PC-3 (cell line): Measurements from ENCODE around the gene TATDN3. TPM values are rescaled to one million over a fixed set of nuclear protein-coding genes. Genes with fewer than 3 reads are reported as not detected.
A peak's percentile ranks its signal among the peaks of the same experiment; 100 is the strongest.
"Not testable (repeated sequence)": the region's sequence is repeated elsewhere in the genome, so short reads cannot be mapped to it uniquely, and the experiment has no call there.

Experiments
- ATAC-seq: fragments of 200-7000 bp; cut with Tn5 transposase; 2 replicates; pipeline ENCODE4 v1.9.1; 2020; ENCODE audit warnings: mild to moderate bottlenecking, moderate library complexity
- BruUV-seq: library from RNA; stranded (reverse); fragments of 400-500 nt; replicated peaks from 2 replicates; lab custom pipeline; 2021; lab: Mats Ljungman, UMichigan
- CTCF ChIA-PET: fragments of 300-600 bp; sonication (Branson Sonifier 250); formaldehyde crosslinking; loops from one replicate; lab custom pipeline; 2022; ENCODE audit warnings: antibody characterized with exemption; lab: Charles Lee
- POLR2A ChIA-PET: fragments of 300-600 bp; sonication (Branson Sonifier 250); formaldehyde crosslinking; loops from one replicate; lab custom pipeline; 2022; ENCODE audit warnings: antibody characterized with exemption; ENCODE audit not compliant: unreplicated experiment; lab: Charles Lee
- DNase-seq: peaks from one replicate; pipeline ENCODE4 v3.0.0-alpha.2; 2015
- H2AFZ ChIP-seq: fragments of 300-600 bp; sonication (generic); 2 replicates; pipeline ENCODE4 v1.6.0; 2016; ENCODE audit warnings: antibody characterized with exemption, low read length
- H3F3A ChIP-seq: fragments of 300-600 bp; sonication (generic); one replicate; pipeline ENCODE4 v1.6.0; 2017; ENCODE audit warnings: antibody characterized with exemption, low read length, control low read depth, mild to moderate bottlenecking; ENCODE audit not compliant: unreplicated experiment
- H3K27ac ChIP-seq: fragments of 300-600 bp; sonication (generic); 2 replicates; pipeline ENCODE4 v1.5.1; 2016; ENCODE audit warnings: mild to moderate bottlenecking, low read length
- H3K27me3 ChIP-seq: fragments of 300-600 bp; sonication (generic); 2 replicates; pipeline ENCODE4 v1.6.1; 2016; ENCODE audit warnings: low read length, mixed read lengths
- H3K36me3 ChIP-seq: fragments of 300-600 bp; sonication (generic); 2 replicates; pipeline ENCODE4 v1.6.1; 2016; ENCODE audit warnings: low read depth, mixed run types, low read length, mixed read lengths
- H3K4me1 ChIP-seq: fragments of 300-600 bp; sonication (generic); 2 replicates; pipeline ENCODE4 v1.5.1; 2016; ENCODE audit warnings: low read length; ENCODE audit not compliant: insufficient read depth
- H3K4me2 ChIP-seq: fragments of 300-600 bp; sonication (generic); 2 replicates; pipeline ENCODE4 v1.6.0; 2016; ENCODE audit warnings: low read length
- H3K4me3 ChIP-seq: fragments of 300-600 bp; sonication (generic); 2 replicates; pipeline ENCODE4 v1.5.1; 2016; ENCODE audit warnings: mild to moderate bottlenecking, low read length, mixed read lengths
- H3K79me2 ChIP-seq: fragments of 300-600 bp; sonication (generic); 2 replicates; pipeline ENCODE4 v1.6.1; 2017; ENCODE audit warnings: low read length, mixed read lengths
- H3K9ac ChIP-seq: fragments of 300-600 bp; sonication (generic); 2 replicates; pipeline ENCODE4 v1.6.0; 2016; ENCODE audit warnings: mild to moderate bottlenecking, low read length
- H3K9me2 ChIP-seq: fragments of 300-600 bp; sonication (generic); replicated peaks from 2 replicates; pipeline ENCODE4 v1.6.1; 2016; ENCODE audit warnings: mixed run types, low read length, mixed read lengths
- H3K9me3 ChIP-seq: fragments of 300-600 bp; sonication (generic); 2 replicates; pipeline ENCODE4 v1.6.1; 2016; ENCODE audit warnings: low read length, mixed read lengths
- H4K20me1 ChIP-seq: fragments of 300-600 bp; sonication (generic); 2 replicates; pipeline ENCODE4 v1.6.1; 2016; ENCODE audit warnings: low read length, mixed read lengths
- EZH2 ChIP-seq: fragments of 300-600 bp; sonication (generic); IDR thresholded peaks from one replicate; pipeline ENCODE4 v1.6.1; 2017; ENCODE audit warnings: antibody characterized with exemption, mild to moderate bottlenecking, low read length; ENCODE audit not compliant: unreplicated experiment
- EZH2phosphoT487 ChIP-seq: fragments of 300-600 bp; sonication (generic); IDR thresholded peaks from 2 replicates; pipeline ENCODE4 v1.6.1; 2018; ENCODE audit warnings: mild to moderate bottlenecking, antibody characterized with exemption, low read length, borderline replicate concordance
- intact Hi-C: fragments of 100-400 bp; cut with micrococcal nuclease; formaldehyde crosslinking; loops from 2 replicates; pipeline ENCODE4 v1.9.0; 2023
- total RNA-seq: library from RNA; depleted of rRNA; stranded (reverse); fragments of >200 nt; gene quantifications from 2 replicates; pipeline ENCODE4 v1.2.3, GENCODE V29; 2014
- TF ChIP-seq, protein P1 (sequence below): fragments of 300-600 bp; sonication (generic); conservative IDR thresholded peaks from 2 replicates; pipeline ENCODE4 v1.5.1; 2017; ENCODE audit warnings: antibody characterized with exemption, low read depth, mild to moderate bottlenecking, low read length

Gene TATDN3
- total RNA-seq, 1 experiment from 2014 or later: 12.7 TPM

DNA sequence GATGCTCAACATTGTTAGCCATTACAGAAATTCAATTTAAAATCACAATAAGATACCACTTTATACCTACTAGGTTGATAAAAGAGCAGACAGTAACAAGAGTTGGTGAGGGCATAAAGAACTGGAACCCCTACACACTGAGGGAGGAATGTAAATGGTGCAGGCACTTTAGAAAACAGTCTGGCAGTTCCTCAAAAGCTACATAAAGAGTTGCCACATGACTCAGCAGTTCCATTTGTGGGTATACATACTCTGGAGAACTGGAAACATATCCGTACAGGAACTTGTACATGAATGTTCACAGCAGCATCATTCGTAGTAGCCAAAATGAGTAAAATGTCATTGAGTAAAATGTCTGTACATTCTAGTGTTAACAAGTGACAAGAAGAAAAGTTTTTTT lies 17.1 kb upstream of the TATDN3 start:
- Histone ChIP-seq H3K27ac (no peak overlapping the region), H3K4me2 (no peak overlapping the region), H4K20me1 (no peaks in the 10 kb centered on the region), H3K9me3 (peaks cover 8% of the 10 kb centered on the region; the same call in 1 of the 2 replicates), H3F3A (no peaks in the 10 kb centered on the region), H2AFZ (no peak overlapping the region), H3K36me3 (peaks cover 19% of the 10 kb centered on the region), H3K27me3 (no peaks in the 10 kb centered on the region), H3K79me2 (no peaks in the 10 kb centered on the region), H3K4me1 (no peaks in the 10 kb centered on the region), H3K9me2 (no peaks in the 10 kb centered on the region), H3K4me3 (no peak overlapping the region), H3K9ac (no peak overlapping the region)
- BruUV-seq: no TSS peak
- DNase-seq (peak; percentile 30), ATAC-seq (no peak)
- TF ChIP-seq EZH2phosphoT487: no peak
- TF ChIP-seq EZH2: no peak
- CTCF ChIA-PET: no interaction called here
- intact Hi-C loops: no loop called here
- POLR2A ChIA-PET: no interaction called here

DNA sequence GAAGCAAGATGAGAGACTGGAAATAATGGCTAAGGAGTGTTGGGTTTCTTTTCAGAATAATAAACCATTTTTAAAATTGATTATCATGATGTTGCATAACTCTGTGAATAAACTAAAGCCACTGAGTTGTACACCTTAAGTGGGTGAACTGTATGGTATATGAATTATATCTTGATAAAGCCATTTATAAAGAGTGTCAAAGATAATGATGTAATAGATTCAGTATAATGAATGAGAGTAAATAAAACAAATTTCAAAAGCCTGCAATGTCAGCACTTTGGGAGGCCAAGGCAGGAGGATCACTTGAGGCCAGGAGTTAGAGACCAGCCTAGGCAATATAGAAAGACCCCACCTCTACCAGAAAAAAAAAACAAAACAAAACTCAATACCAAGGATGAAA lies 16.5 kb upstream of the TATDN3 start:
- TF ChIP-seq EZH2phosphoT487: no peak
- TF ChIP-seq, protein P1, sequence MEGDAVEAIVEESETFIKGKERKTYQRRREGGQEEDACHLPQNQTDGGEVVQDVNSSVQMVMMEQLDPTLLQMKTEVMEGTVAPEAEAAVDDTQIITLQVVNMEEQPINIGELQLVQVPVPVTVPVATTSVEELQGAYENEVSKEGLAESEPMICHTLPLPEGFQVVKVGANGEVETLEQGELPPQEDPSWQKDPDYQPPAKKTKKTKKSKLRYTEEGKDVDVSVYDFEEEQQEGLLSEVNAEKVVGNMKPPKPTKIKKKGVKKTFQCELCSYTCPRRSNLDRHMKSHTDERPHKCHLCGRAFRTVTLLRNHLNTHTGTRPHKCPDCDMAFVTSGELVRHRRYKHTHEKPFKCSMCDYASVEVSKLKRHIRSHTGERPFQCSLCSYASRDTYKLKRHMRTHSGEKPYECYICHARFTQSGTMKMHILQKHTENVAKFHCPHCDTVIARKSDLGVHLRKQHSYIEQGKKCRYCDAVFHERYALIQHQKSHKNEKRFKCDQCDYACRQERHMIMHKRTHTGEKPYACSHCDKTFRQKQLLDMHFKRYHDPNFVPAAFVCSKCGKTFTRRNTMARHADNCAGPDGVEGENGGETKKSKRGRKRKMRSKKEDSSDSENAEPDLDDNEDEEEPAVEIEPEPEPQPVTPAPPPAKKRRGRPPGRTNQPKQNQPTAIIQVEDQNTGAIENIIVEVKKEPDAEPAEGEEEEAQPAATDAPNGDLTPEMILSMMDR: no peak
- no peak for TF ChIP-seq EZH2
- Histone ChIP-seq H2AFZ (no peak overlapping the region), H3K9me2 (no peaks in the 10 kb centered on the region), H3K4me1 (no peaks in the 10 kb centered on the region), H3F3A (no peaks in the 10 kb centered on the region), H3K4me2 (no peak overlapping the region), H3K4me3 (no peak overlapping the region), H3K36me3 (peaks cover 13% of the 10 kb centered on the region), H3K9ac (no peak overlapping the region), H4K20me1 (no peaks in the 10 kb centered on the region), H3K27me3 (no peaks in the 10 kb centered on the region), H3K27ac (no peak overlapping the region), H3K9me3 (0 out of 2 replicates have a peak, but pooled peaks cover 4% of the 10 kb centered on the region), H3K79me2 (no peaks in the 10 kb centered on the region)
- CTCF ChIA-PET: no interaction called here
- POLR2A ChIA-PET: no interaction called here
- BruUV-seq: no TSS peak
- intact Hi-C loops: no loop called here
- ATAC-seq: no peak
- DNase-seq: no peak

DNA sequence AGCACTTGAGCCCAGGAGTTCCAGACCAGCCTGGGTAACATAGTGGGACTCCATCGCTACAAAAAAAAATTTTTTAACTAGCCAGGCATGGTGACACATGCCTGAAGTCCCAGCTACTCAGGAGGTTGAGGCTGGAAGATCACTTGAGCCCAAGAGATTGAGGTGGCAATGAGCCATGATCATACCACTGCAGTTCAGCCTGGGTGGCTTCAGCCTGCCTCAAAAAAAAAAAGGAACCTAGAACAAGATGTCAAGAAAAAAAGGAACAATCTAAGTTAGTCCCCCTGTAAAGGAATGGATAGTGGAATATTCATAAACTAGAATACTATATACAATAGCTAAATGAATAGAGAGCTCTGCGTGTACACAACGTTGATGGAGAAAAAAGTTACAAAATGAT lies 14.5 kb upstream of the TATDN3 start:
- Histone ChIP-seq H3K4me1 (no peaks in the 10 kb centered on the region), H3K9ac (no peak overlapping the region), H3K27me3 (no peaks in the 10 kb centered on the region), H4K20me1 (no peaks in the 10 kb centered on the region), H3K9me2 (no peaks in the 10 kb centered on the region), H3F3A (no peaks in the 10 kb centered on the region), H3K9me3 (no peaks in the 10 kb centered on the region), H3K79me2 (no peaks in the 10 kb centered on the region), H2AFZ (no peak overlapping the region), H3K27ac (no peak overlapping the region), H3K4me3 (no peak overlapping the region), H3K4me2 (no peak overlapping the region), H3K36me3 (no peaks in the 10 kb centered on the region; the same call in 1 of the 2 replicates)
- no TSS peak for BruUV-seq
- TF ChIP-seq EZH2phosphoT487 (no peak), EZH2 (no peak)
- TF ChIP-seq, protein P1: no peak
- ChIA-PET POLR2A (no interaction called here), CTCF (no interaction called here)
- DNase-seq (no peak), ATAC-seq (no peak)
- intact Hi-C loops: no loop called here

DNA sequence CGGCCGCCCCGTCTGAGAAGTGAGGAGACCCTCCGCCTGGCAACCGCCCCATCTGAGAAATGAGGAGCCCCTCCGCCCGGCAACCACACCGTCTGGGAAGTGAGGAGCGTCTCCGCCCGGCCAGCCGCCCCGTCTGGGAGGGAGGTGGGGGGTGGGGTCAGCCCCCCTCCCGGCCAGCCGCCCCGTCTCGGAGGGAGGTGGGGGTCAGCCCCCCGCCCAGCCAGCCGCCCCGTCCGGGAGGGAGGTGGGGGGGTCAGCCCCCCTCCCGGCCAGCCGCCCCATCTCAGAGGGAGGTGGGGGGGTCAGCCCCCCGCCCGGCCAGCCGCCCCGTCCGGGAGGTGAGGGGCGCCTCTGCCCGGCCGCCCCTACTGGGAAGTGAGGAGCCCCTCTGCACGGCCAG lies 12.6 kb upstream of the TATDN3 start:
- BruUV-seq, H3F3A ChIP-seq, H3K9me2 ChIP-seq, ATAC-seq, H2AFZ ChIP-seq, H3K27me3 ChIP-seq, DNase-seq, H3K27ac ChIP-seq, H3K9ac ChIP-seq, H3K79me2 ChIP-seq, H3K4me2 ChIP-seq, CTCF ChIA-PET, H3K36me3 ChIP-seq, intact Hi-C loops, H3K4me3 ChIP-seq, H3K4me1 ChIP-seq, H4K20me1 ChIP-seq, POLR2A ChIA-PET, H3K9me3 ChIP-seq: not testable (repeated sequence)
